HFFc6 (cell line): Measurements from ENCODE around the gene ZNF780B. TPM values are rescaled to one million over a fixed set of nuclear protein-coding genes. Genes with fewer than 3 reads are reported as not detected.

Experiments used
- DNase-seq: peaks from one replicate; pipeline ENCODE4 v3.0.0-alpha.2; 2018
- H3K27ac Mint-ChIP-seq: 2 replicates; pipeline ENCODE4 v1.8.0; 2020; ENCODE audit warnings: mild to moderate bottlenecking, mixed read lengths
- H3K27me3 Mint-ChIP-seq: 2 replicates; pipeline ENCODE4 v1.8.0; 2021; ENCODE audit warnings: mild to moderate bottlenecking, moderate library complexity, mixed read lengths; ENCODE audit not compliant: insufficient read depth
- H3K36me3 Mint-ChIP-seq: 2 replicates; pipeline ENCODE4 v1.8.0; 2021; ENCODE audit warnings: low read depth, mixed read lengths
- H3K4me1 Mint-ChIP-seq: 2 replicates; pipeline ENCODE4 v1.8.0; 2020; ENCODE audit warnings: low read depth, mixed read lengths
- H3K4me3 Mint-ChIP-seq: 2 replicates; pipeline ENCODE4 v1.8.0; 2020; ENCODE audit warnings: mild to moderate bottlenecking, moderate library complexity, mixed read lengths
- H3K9me3 Mint-ChIP-seq: 2 replicates; pipeline ENCODE4 v1.8.0; 2020; ENCODE audit warnings: mild to moderate bottlenecking, mixed read lengths
- total RNA-seq, 6 experiments: library from RNA; stranded (reverse); fragmentation: NEBNext Ultra II Directional; extraction: Animal tissue kit (Norgen Biotek cat#: 25700); gene quantifications; 2 replicates in 1 of 6; 3 replicates in 5 of 6; pipeline ENCODE4 v1.2.3, GENCODE V29; 2021
- TF ChIP-seq, protein P1 (sequence below): fragments of 200-600 bp; sonication (generic); IDR thresholded peaks from 2 replicates; pipeline ENCODE4 v1.5.0; 2021; ENCODE audit warnings: antibody characterized with exemption, mild to moderate bottlenecking

ZNF780B gene
- total RNA-seq, 6 experiments from 2014 or later = 7.3 to 9.9 (median 8.8) TPM

DNA sequence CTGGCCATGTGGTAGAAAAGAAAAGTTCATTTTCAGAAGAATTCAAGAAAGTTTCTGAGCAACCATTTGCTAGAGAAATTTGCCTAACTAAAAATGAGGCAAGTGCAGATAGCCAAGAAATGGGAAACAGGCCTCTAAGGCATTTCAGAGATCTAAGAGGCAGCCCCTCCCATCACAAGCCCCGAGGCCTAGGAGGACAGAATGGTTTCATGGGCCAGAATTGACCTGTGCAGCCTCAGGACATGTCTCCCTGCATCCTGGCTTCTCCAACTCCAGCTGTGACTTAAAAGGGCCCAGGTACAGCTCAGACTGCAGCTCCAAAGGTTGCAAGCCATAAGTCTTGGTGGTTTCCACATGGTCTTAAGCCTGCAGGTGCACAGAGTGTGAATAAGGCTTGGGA, 62.4 kb downstream of the ZNF780B start:
- peaks cover 31% of the 10 kb centered on the region for H3K4me1 Mint-ChIP-seq
- TF ChIP-seq, protein P1, sequence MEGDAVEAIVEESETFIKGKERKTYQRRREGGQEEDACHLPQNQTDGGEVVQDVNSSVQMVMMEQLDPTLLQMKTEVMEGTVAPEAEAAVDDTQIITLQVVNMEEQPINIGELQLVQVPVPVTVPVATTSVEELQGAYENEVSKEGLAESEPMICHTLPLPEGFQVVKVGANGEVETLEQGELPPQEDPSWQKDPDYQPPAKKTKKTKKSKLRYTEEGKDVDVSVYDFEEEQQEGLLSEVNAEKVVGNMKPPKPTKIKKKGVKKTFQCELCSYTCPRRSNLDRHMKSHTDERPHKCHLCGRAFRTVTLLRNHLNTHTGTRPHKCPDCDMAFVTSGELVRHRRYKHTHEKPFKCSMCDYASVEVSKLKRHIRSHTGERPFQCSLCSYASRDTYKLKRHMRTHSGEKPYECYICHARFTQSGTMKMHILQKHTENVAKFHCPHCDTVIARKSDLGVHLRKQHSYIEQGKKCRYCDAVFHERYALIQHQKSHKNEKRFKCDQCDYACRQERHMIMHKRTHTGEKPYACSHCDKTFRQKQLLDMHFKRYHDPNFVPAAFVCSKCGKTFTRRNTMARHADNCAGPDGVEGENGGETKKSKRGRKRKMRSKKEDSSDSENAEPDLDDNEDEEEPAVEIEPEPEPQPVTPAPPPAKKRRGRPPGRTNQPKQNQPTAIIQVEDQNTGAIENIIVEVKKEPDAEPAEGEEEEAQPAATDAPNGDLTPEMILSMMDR = no peak
- H3K4me3 Mint-ChIP-seq = no peak overlapping the region
- peaks cover 29% of the 10 kb centered on the region for H3K36me3 Mint-ChIP-seq
- no peak overlapping the region for H3K27ac Mint-ChIP-seq
- H3K27me3 Mint-ChIP-seq = no peaks in the 10 kb centered on the region; the same call in 1 of the 2 replicates
- no peak for DNase-seq
- H3K9me3 Mint-ChIP-seq = peaks cover 8% of the 10 kb centered on the region

DNA sequence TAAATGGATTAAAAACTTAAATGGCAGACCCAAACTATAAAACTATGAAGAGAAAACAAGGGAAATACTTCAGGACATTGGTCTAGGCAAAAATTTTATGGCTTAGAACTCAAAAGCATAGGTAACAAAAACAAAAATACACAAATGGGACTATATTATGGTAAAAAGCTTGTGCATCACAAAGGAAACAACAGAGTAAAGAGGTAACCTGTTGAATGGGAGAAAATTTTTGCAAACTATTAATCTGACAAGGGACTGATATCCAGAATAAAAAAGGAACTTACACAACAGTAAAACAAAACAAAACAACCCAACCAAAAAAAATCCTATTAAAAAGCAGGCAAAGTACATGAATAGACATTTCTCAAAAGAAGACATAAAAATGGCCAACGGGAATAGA, 68.4 kb downstream of the ZNF780B start:
- H3K27ac Mint-ChIP-seq = no peak overlapping the region
- peaks cover 55% of the 10 kb centered on the region for H3K36me3 Mint-ChIP-seq

DNA sequence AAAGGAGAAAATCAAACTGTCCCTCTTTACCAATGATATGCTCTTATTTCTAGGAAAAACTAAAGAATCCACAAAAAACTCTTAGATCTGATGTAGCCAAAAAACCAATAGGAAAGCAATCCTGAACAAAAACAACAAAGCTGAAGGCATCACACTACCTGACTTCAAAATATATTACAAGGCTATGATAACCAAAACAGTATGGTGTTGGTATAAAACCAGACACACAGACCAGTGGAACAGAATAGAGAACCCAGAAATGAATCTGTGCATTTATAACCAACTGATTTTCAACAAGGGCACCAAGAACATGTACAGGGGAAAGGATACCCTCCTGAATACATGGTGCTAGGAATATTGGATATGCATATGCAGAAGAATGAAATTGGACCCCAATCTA, 68.9 kb downstream of the ZNF780B start:
- TF ChIP-seq, protein P1 = no peak
- Mint-ChIP-seq H3K9me3 (peaks cover 47% of the 10 kb centered on the region), H3K4me3 (no peak overlapping the region), H3K36me3 (peaks cover 56% of the 10 kb centered on the region), H3K27ac (no peak overlapping the region), H3K27me3 (no peaks in the 10 kb centered on the region; the same call in 1 of the 2 replicates), H3K4me1 (no peaks in the 10 kb centered on the region)
- no peak for DNase-seq

More for the DNA sequence above, 68.4 kb downstream of the ZNF780B start:
- Mint-ChIP-seq H3K4me3 (no peak overlapping the region), H3K27me3 (no peaks in the 10 kb centered on the region; the same call in 1 of the 2 replicates), H3K9me3 (peaks cover 47% of the 10 kb centered on the region), H3K4me1 (no peaks in the 10 kb centered on the region)
- TF ChIP-seq, protein P1 = no peak
- no peak for DNase-seq

DNA sequence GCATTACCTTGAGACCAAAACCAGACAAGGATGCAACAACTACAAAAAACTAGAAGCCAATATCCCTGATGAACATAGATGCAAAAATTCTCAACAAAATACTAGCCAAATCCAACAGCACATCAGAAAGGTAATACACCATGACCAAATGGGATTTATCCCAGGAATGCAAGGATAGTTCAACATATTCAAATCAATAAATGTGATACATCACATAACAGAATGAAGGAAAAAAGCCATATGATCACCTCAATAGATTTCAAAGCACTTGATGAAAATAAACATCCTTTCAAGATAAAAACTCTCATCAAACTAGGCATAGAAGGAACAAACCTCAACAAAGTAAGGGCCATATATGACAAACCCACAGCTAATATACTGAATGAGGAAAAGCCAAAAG, 69.4 kb downstream of the ZNF780B start:
- Mint-ChIP-seq H3K4me3 (no peak overlapping the region), H3K27me3 (no peaks in the 10 kb centered on the region; the same call in 1 of the 2 replicates), H3K4me1 (no peaks in the 10 kb centered on the region), H3K9me3 (peaks cover 47% of the 10 kb centered on the region), H3K36me3 (peaks cover 57% of the 10 kb centered on the region), H3K27ac (no peak overlapping the region)
- DNase-seq = no peak
- TF ChIP-seq, protein P1 = no peak

DNA sequence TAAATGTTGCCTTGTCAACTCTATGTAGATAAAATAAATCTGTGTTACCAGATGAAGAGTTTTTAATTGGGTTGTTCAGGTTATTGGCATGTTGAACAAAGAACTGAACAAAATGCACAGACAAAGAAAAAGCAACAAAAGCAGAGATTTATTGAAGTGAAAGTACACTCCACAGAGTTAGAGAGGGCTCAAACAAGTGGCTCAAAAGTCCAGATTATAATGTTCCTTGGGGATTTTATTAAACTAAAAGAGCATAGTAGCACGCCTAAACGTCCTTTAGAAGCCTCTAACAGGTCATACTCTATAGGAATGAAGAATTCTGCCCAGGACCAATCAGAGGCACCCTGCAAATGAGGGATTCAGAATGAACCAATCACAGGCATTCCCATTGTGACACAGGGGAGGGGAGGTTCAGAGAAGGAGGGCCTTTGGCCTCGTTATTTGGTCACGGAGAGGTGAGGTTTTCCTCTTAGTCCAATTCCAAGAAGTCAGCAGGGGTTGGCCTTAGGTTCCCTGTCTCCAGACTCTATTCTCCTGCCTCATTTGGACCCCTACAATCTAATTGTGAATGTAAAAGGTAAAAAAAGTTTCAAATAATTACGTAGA, 72.2 kb downstream of the ZNF780B start:
- peaks cover 47% of the 10 kb centered on the region for H3K9me3 Mint-ChIP-seq
- H3K4me3 Mint-ChIP-seq = no peak overlapping the region
- DNase-seq = no peak
- TF ChIP-seq, protein P1 = no peak
- H3K36me3 Mint-ChIP-seq = peaks cover 85% of the 10 kb centered on the region
- H3K27me3 Mint-ChIP-seq = no peaks in the 10 kb centered on the region
- H3K27ac Mint-ChIP-seq = no peak overlapping the region
- H3K4me1 Mint-ChIP-seq = no peaks in the 10 kb centered on the region
